ENCODE data around the gene ARHGAP19.

ARHGAP19 gene

GRCh38 chr10:97190450-97190849, 102.0 kb downstream of the ARHGAP19 start:
- DNase-seq (ENCODE audit: low spot score): no peak

GRCh38 chr10:97188261-97188711, 104.2 kb downstream of the ARHGAP19 start:
- DNase-seq (ENCODE audit: low spot score): no peak

- DNase-seq (ENCODE audit: low spot score): no peak
Observed at GRCh38 chr10:97186911-97187310, 105.5 kb downstream of the ARHGAP19 start.

GRCh38 chr10:97185326-97186058, 106.9 kb downstream of the ARHGAP19 start, which contains the start of gene SLIT1:
SLIT1 (minus strand) TSS chr10:97185959; CDS start chr10:97185674, 285 bp downstream.
- no peak for DNase-seq (ENCODE audit: low spot score)

GRCh38 chr10:97184971-97185325, 107.5 kb downstream of the ARHGAP19 start:
- DNase-seq (ENCODE audit: low spot score): no peak

GRCh38 chr10:97183314-97183713, 109.1 kb downstream of the ARHGAP19 start:
- DNase-seq (ENCODE audit: low spot score): no peak

GRCh38 chr10:97182288-97182990, 110.0 kb downstream of the ARHGAP19 start:
- no peak for DNase-seq (ENCODE audit: low spot score)

GRCh38 chr10:97180986-97181385, 111.5 kb downstream of the ARHGAP19 start:
- DNase-seq (ENCODE audit: low spot score): no peak

- no peak for DNase-seq (ENCODE audit: low spot score)
Observed at GRCh38 chr10:97180363-97180755, 112.1 kb downstream of the ARHGAP19 start.

- no peak for DNase-seq (ENCODE audit: low spot score)
Observed at GRCh38 chr10:97179731-97180362, 112.6 kb downstream of the ARHGAP19 start.

- no peak for DNase-seq (ENCODE audit: low spot score)
Observed at GRCh38 chr10:97179311-97179710, 113.1 kb downstream of the ARHGAP19 start.

- DNase-seq (ENCODE audit: low spot score): no peak
Observed at GRCh38 chr10:97178074-97178473, 114.4 kb downstream of the ARHGAP19 start.

GRCh38 chr10:97176226-97176625, 116.2 kb downstream of the ARHGAP19 start:
- no peak for DNase-seq (ENCODE audit: low spot score)

GRCh38 chr10:97175586-97175985, 116.9 kb downstream of the ARHGAP19 start:
- DNase-seq (ENCODE audit: low spot score): no peak

- DNase-seq (ENCODE audit: low spot score): no peak
Observed at GRCh38 chr10:97174941-97175340, 117.5 kb downstream of the ARHGAP19 start.

GRCh38 chr10:97174276-97174775, 118.1 kb downstream of the ARHGAP19 start:
- DNase-seq (ENCODE audit: low spot score): no peak

- DNase-seq (ENCODE audit: low spot score): no peak
Observed at GRCh38 chr10:97173036-97173435, 119.4 kb downstream of the ARHGAP19 start.

Data from COLO829 (cell line).